HepG2 (cell line): Measurements from ENCODE around the gene TDG. TPM values are rescaled to one million over a fixed set of nuclear protein-coding genes. Genes with fewer than 3 reads are reported as not detected.
A peak's percentile ranks its signal among the peaks of the same experiment; 100 is the strongest.

ENCODE experiments used
- ATF7-NPFF ChIP-seq: sonication (generic); formaldehyde crosslinking; IDR thresholded peaks from 2 replicates; pipeline ENCODE4 v1.8.1; 2023; ENCODE audit warnings: mild to moderate bottlenecking, low read depth, missing genetic modification reagents, moderate library complexity
- GFI1 ChIP-seq: sonication (generic); formaldehyde crosslinking; IDR thresholded peaks from 2 replicates; pipeline ENCODE4 v1.5.0; 2020; ENCODE audit warnings: missing genetic modification reagents, mild to moderate bottlenecking, borderline replicate concordance
- PBX2 ChIP-seq: IDR thresholded peaks from 2 replicates; pipeline ENCODE4 v1.6.1; 2016; ENCODE audit warnings: control low read depth
- REL ChIP-seq: sonication (generic); formaldehyde crosslinking; conservative IDR thresholded peaks from 2 replicates; pipeline ENCODE4 v1.8.0; 2022; ENCODE audit warnings: mild to moderate bottlenecking, missing genetic modification reagents, moderate library complexity
- RERE ChIP-seq: IDR thresholded peaks from 2 replicates; pipeline ENCODE4 v1.6.1; 2016; ENCODE audit warnings: low read depth, missing genetic modification reagents, missing compliant biosample characterization
- SNAPC2 ChIP-seq: sonication (generic); formaldehyde crosslinking; IDR thresholded peaks from 2 replicates; pipeline ENCODE4 v1.8.1; 2022; ENCODE audit warnings: mild to moderate bottlenecking, missing genetic modification reagents
- ZFP90 ChIP-seq: sonication (generic); formaldehyde crosslinking; IDR thresholded peaks from 2 replicates; pipeline ENCODE4 v1.8.0; 2022; ENCODE audit warnings: missing genetic modification reagents, mild to moderate bottlenecking, inconsistent platforms, borderline replicate concordance
- ZNF142 ChIP-seq: sonication (generic); formaldehyde crosslinking; IDR thresholded peaks from 2 replicates; pipeline ENCODE4 v1.4.0; 2020; ENCODE audit warnings: missing genetic modification reagents
- ZNF34 ChIP-seq: sonication (generic); formaldehyde crosslinking; IDR thresholded peaks from 2 replicates; pipeline ENCODE4 v1.4.0; 2020; ENCODE audit warnings: mild to moderate bottlenecking, missing genetic modification reagents, borderline replicate concordance
- ZNF343 ChIP-seq: sonication (generic); formaldehyde crosslinking; IDR thresholded peaks from 2 replicates; pipeline ENCODE4 v1.4.0; 2020; ENCODE audit warnings: mild to moderate bottlenecking, missing genetic modification reagents
- ZNF446 ChIP-seq: sonication (generic); formaldehyde crosslinking; IDR thresholded peaks from 2 replicates; pipeline ENCODE4 v1.5.0; 2020; ENCODE audit warnings: mild to moderate bottlenecking, missing genetic modification reagents
- ZNF501 ChIP-seq: sonication (generic); formaldehyde crosslinking; IDR thresholded peaks from 2 replicates; pipeline ENCODE4 v1.5.1; 2020; ENCODE audit warnings: mild to moderate bottlenecking, moderate library complexity, missing genetic modification reagents
- ZNF780A ChIP-seq: sonication (generic); formaldehyde crosslinking; IDR thresholded peaks from 2 replicates; pipeline ENCODE4 v1.8.0; 2022; ENCODE audit warnings: mild to moderate bottlenecking, missing genetic modification reagents, moderate library complexity
- polyA plus RNA-seq, 8 experiments: library from polyadenylated mRNA; depleted of rRNA in 3 of 8; stranded (reverse) in 7 of 8; unstranded in 1 of 8; fragments of >200 nt; fragmentation: Illumina TruSeq in 4 of 8; extraction: Trizol in 4 of 8; gene quantifications; 2 replicates each; pipeline versions ENCODE4 v1.2.1 to v1.2.3, GENCODE V29; 2011 to 2016; ENCODE audit warnings: low read depth in 4 of 8, missing spikeins in 1 of 8, mixed read lengths in 1 of 8; ENCODE audit not compliant: insufficient read depth in 1 of 8
- total RNA-seq, 5 experiments: library from RNA; depleted of rRNA; stranded (reverse); fragments of >200 nt; fragmentation: Illumina TruSeq; extraction: Trizol; gene quantifications; 2 replicates each; pipeline ENCODE4 v1.2.3, GENCODE V29; 2016; ENCODE audit warnings: low read depth in 1 of 5

TDG gene
- total and polyA plus RNA-seq, 2 of the 13 experiments (the other 11 are each of a cell fraction or from before 2014, with no cell fraction given) = 14.2 to 19.5 TPM

GRCh38 chr12:103930034-103930786 is 35.5 kb upstream of the TDG start, which contains the start of gene HSP90B1 (continued):
- TF ChIP-seq PBX2 (CRISPR knock-in tag) = no peak
- TF ChIP-seq ATF7-NPFF (CRISPR knock-in tag) = peak; percentile 97
- TF ChIP-seq GFI1 (CRISPR knock-in tag) = no peak
- peak; percentile 76 for TF ChIP-seq ZFP90 (CRISPR knock-in tag)
- TF ChIP-seq ZNF501 (CRISPR knock-in tag) = peak; percentile 35; the same call in 1 of the 2 replicates
- no peak for TF ChIP-seq ZNF142
- peak; percentile 71; the same call in 1 of the 2 replicates for TF ChIP-seq ZNF446 (CRISPR knock-in tag)
- peak; percentile 96 for TF ChIP-seq REL
- no peak for TF ChIP-seq ZNF34 (CRISPR knock-in tag)
- TF ChIP-seq ZNF780A (CRISPR knock-in tag) = peak; percentile 70; the same call in 1 of the 2 replicates
- no peak; the same call in 1 of the 2 replicates for TF ChIP-seq ZNF343 (CRISPR knock-in tag)
- TF ChIP-seq SNAPC2 (CRISPR knock-in tag) = peak; percentile 84
- TF ChIP-seq RERE (CRISPR knock-in tag) = no peak
